Neutrophil (primary cell): ENCODE data around the gene CALML5.

Experiments
- H3K27ac ChIP-seq: fragments of 200-600 bp; sonication (generic); 2 replicates; pipeline ENCODE4 v1.5.1; 2016; ENCODE audit warnings: mild to moderate bottlenecking, moderate library complexity
- H3K27me3 ChIP-seq: fragments of 200-600 bp; sonication (generic); 2 replicates; pipeline ENCODE4 v1.6.0; 2016; ENCODE audit warnings: mild to moderate bottlenecking
- H3K36me3 ChIP-seq: fragments of 200-600 bp; sonication (generic); 2 replicates; pipeline ENCODE4 v1.5.1; 2017
- H3K4me1 ChIP-seq, 2 experiments: fragments of 200-600 bp in 1 of 2; sonication (generic) in 1 of 2; 1 replicate in 1 of 2; 2 replicates in 1 of 2; pipeline versions ENCODE4 v1.5.1 to v1.6.1; 2013 to 2016; ENCODE audit warnings: low read depth in 1 of 2, low read length in 1 of 2, mild to moderate bottlenecking in 1 of 2, moderate library complexity in 1 of 2; ENCODE audit not compliant: control insufficient read depth in 1 of 2, insufficient read depth in 1 of 2
- H3K4me3 ChIP-seq, 2 experiments: fragments of 200-600 bp in 1 of 2; sonication (generic) in 1 of 2; 1 replicate in 1 of 2; 2 replicates in 1 of 2; pipeline ENCODE4 v1.5.1; 2013 to 2016; ENCODE audit warnings: low read depth in 1 of 2, low read length in 1 of 2, mild to moderate bottlenecking in 1 of 2, moderate library complexity in 1 of 2
- H3K9me3 ChIP-seq: fragments of 200-600 bp; sonication (generic); 2 replicates; pipeline ENCODE4 v1.5.1; 2016
- TF ChIP-seq, protein P1 (sequence below): fragments of 200-600 bp; sonication (generic); IDR thresholded peaks from 2 replicates; pipeline ENCODE4 v1.5.1; 2016; ENCODE audit warnings: antibody characterized with exemption

Gene CALML5

DNA sequence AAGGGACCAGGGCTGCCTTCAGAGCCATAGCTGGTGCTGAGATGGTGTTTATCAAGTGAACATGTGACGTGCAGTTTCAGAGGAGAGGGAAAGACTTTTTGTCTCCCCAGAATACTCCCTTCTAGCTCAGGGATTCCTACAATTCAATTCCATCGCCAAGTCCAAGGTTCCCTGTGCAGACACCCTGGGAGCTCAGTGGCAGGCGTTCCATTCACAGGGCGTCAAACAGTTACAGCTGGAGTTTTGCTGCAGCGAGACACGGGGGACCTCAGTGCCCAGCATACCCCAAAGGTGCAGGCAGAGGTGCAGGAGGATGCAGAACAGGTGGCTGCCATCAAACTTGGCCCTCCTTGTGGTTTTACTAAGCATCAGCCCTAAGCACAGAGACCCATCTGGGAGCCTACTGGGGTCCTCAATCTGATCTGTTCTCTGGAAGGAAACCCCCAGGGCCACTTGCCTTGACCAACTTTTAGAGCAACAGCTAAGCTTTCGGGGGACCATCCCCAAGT, 846 bp upstream of the CALML5 start:
- Histone ChIP-seq H3K27ac (no peak overlapping the region), H3K4me1 (no peaks in the 10 kb centered on the region), H3K27me3 (no peaks in the 10 kb centered on the region), H3K36me3 (no peaks in the 10 kb centered on the region), H3K4me3 (no peak overlapping the region), H3K9me3 (no peaks in the 10 kb centered on the region)
- TF ChIP-seq, protein P1, sequence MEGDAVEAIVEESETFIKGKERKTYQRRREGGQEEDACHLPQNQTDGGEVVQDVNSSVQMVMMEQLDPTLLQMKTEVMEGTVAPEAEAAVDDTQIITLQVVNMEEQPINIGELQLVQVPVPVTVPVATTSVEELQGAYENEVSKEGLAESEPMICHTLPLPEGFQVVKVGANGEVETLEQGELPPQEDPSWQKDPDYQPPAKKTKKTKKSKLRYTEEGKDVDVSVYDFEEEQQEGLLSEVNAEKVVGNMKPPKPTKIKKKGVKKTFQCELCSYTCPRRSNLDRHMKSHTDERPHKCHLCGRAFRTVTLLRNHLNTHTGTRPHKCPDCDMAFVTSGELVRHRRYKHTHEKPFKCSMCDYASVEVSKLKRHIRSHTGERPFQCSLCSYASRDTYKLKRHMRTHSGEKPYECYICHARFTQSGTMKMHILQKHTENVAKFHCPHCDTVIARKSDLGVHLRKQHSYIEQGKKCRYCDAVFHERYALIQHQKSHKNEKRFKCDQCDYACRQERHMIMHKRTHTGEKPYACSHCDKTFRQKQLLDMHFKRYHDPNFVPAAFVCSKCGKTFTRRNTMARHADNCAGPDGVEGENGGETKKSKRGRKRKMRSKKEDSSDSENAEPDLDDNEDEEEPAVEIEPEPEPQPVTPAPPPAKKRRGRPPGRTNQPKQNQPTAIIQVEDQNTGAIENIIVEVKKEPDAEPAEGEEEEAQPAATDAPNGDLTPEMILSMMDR = no peak

DNA sequence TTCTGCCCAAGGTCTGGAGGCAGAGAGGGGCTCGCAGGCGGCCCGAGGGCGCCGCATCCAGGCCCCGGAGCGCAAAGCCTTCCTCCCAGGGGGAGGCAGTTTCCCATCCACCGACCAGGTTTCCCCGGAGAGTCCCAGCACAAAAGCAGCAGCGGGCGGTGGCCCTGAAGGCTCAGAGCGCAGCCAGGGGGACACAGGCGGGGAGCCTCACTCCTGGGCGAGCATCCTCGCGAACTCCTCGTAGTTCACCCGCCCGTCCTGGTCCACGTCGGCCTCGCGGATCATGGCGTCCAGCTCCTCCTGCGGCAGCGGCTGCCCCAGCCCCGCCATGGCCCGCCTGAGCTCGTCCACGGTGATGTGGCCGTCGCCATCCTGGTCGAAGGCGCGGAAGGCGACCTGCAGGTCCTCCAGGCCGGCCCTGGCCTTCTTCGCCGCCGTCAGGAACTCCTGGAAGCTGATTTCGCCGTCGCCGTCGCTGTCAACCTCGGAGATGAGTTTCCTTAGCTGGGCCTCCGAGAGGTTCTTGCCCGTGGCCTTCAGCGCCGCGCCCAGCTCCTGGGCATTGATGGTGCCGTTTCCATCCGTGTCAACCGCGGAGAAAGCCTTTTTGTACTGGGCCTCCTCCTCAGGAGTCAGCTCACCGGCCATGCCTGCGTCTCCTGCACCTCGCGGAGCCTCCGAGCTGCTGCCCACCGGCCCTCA, 428 bp downstream of the CALML5 start:
- Histone ChIP-seq H3K27me3 (no peaks in the 10 kb centered on the region), H3K4me3 (no peak overlapping the region), H3K4me1 (no peaks in the 10 kb centered on the region), H3K36me3 (no peaks in the 10 kb centered on the region), H3K27ac (no peak overlapping the region), H3K9me3 (no peaks in the 10 kb centered on the region)
- TF ChIP-seq, protein P1 = no peak

DNA sequence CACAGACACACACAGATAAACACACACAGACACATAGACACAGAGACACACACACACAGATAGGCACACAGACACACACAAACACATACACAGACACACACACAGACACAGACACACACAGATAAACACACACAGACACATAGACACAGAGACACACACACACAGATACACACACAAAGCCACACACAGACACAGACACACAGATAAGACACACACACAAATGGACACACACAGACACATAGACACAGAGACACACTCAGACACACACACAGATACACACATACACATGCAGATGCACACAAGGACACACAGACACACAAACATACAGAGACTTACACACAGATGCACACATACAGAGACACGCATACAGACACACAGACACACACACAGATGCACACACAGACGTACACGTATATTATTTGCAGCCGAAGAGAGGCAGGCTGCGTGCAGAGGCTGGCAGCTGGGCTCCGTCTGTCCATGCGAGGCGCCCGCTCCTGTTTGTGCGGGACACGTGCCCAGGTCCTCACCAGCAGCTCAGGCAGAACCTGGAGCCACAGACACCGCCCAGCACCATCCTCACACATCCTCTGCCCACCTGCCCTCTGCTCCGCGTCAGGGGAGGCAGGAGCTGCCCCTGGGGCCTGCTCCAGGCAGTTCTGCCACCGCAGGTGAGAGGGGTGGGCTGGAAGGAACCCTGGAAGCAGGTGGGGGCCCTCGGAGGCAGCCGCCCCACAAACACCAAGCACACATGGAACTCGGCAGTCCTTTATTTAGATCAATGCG, 1.2 kb downstream of the CALML5 start:
- Histone ChIP-seq H3K4me3 (no peak overlapping the region), H3K36me3 (no peaks in the 10 kb centered on the region), H3K27me3 (no peaks in the 10 kb centered on the region), H3K27ac (no peak overlapping the region), H3K9me3 (no peaks in the 10 kb centered on the region), H3K4me1 (no peaks in the 10 kb centered on the region)
- TF ChIP-seq, protein P1 = no peak

- H3K4me3 ChIP-seq = no peak overlapping the region
- no peak overlapping the region for H3K27ac ChIP-seq
- H3K4me1 ChIP-seq = no peaks in the 10 kb centered on the region
- no peaks in the 10 kb centered on the region for H3K36me3 ChIP-seq
- no peaks in the 10 kb centered on the region for H3K9me3 ChIP-seq
- H3K27me3 ChIP-seq = no peaks in the 10 kb centered on the region
- TF ChIP-seq, protein P1 = no peak
These were observed 2.1 kb downstream of the CALML5 start for GRCh38 chr10:5497289-5497688.

DNA sequence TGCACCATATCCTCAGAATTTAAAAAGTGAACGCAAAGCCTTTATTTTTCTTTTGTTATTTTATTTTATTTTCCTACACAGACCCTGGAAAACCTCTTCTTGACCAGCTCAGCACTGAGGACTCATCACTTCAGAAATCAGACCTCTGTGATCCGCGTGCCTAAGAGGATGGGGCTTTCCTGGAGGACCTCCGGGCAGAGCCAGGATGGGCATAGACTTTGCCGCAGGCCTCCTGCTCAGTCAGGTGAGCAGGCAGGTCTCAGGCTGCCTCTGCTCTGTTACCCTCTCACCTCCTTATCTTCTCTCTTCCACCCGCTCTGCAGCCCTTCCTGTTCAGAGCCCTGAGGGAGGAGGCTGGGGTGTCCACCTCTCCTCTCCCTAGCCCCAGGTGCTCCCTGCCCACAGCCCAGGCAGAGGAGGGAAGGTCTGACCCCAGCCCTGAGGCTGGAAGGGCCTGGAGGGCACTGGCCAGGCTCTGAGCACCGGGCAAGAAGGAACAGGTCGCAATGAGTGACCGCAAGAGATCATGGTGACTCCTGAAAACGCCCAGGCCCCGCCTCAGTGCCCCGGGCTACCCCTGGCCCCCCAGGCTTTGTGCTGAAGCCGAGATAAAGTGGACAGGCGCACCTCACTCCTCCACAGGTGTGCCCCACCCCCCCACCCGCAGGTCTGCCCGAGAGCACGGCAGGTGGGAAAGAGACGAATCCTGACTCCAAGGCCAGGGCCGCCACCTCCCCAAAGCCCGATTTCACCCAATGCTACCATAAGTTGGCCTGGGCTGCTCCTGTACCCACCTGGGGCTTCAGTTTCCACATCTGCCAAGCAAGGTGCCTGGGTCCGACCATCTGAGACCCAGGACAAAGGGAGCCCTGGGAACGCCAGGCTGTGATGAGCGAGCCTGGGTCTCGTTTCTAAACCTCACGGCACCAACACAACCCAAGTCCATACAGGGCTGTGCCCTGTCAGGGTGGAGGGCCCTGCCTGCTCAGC, 2.8 kb downstream of the CALML5 start:
- no peaks in the 10 kb centered on the region for H3K36me3 ChIP-seq
- TF ChIP-seq, protein P1 = no peak
- H3K9me3 ChIP-seq = no peaks in the 10 kb centered on the region
- no peaks in the 10 kb centered on the region for H3K27me3 ChIP-seq
- no peak overlapping the region for H3K4me3 ChIP-seq
- H3K27ac ChIP-seq = no peak overlapping the region
- H3K4me1 ChIP-seq = no peaks in the 10 kb centered on the region
